HCT116 (cell line): ENCODE results near the gene TFB1M. TPM values are rescaled to one million over a fixed set of nuclear protein-coding genes. Genes with fewer than 3 reads are reported as not detected.

Source experiments
- ATAC-seq: fragments of 200-7000 bp; cut with Tn5 transposase; 2 replicates; pipeline ENCODE4 v1.9.1; 2020; ENCODE audit warnings: mild to moderate bottlenecking, moderate library complexity
- BruUV-seq: library from RNA; stranded (reverse); fragments of 400-500 nt; replicated peaks from 2 replicates; lab custom pipeline; 2021; lab: Mats Ljungman, UMichigan
- CTCF ChIA-PET: fragments of 300-600 bp; sonication (Branson Sonifier 250); formaldehyde crosslinking; loops from one replicate; lab custom pipeline; 2021; ENCODE audit warnings: antibody characterized with exemption; lab: Charles Lee
- POLR2A ChIA-PET: fragments of 300-600, 350-600 bp; sonication (Branson Sonifier 250); formaldehyde crosslinking; loops from one replicate; lab custom pipeline; 2021; ENCODE audit warnings: antibody characterized with exemption; lab: Charles Lee
- RAD21 ChIA-PET, 2 experiments: fragments of 300-600 bp; sonication (Branson Sonifier 250); formaldehyde crosslinking; loops; one replicate each; lab custom pipeline; 2023; ENCODE audit warnings: low total read pairs in 2 of 2; ENCODE audit not compliant: uncharacterized antibody in 2 of 2, unreplicated experiment in 2 of 2, low non-redundant PET in 1 of 2; lab: Charles Lee
- DNase-seq: peaks from one replicate; pipeline ENCODE4 v3.0.0-alpha.2; 2010; ENCODE audit warnings: low read depth, low spot score
- H2AFZ ChIP-seq: fragments of 200-600 bp; shearing (Covaris generic), sonication (generic); 2 replicates; pipeline ENCODE4 v1.6.1; 2017; ENCODE audit warnings: low read depth, mixed run types, mixed read lengths, antibody characterized with exemption, low read length; ENCODE audit not compliant: poor library complexity, severe bottlenecking
- H3K27ac ChIP-seq: 2 replicates; pipeline ENCODE4 v1.5.1; 2012; ENCODE audit warnings: low read depth, low read length
- H3K27me3 ChIP-seq: fragments of 200-600 bp; sonication (generic); 2 replicates; pipeline ENCODE4 v1.6.1; 2016; ENCODE audit warnings: mixed run types, low read length, mixed read lengths; ENCODE audit not compliant: insufficient read depth
- H3K36me3 ChIP-seq, 2 experiments: fragments of 200-500 bp in 1 of 2; fragments of 200-600 bp in 1 of 2; sonication (Bioruptor generic) in 1 of 2; sonication (generic) in 1 of 2; 2 replicates each; pipeline versions ENCODE4 v1.5.1 to v1.6.1; 2014 to 2016; ENCODE audit warnings: low read length in 2 of 2, inconsistent platforms in 1 of 2, mixed read lengths in 1 of 2, mixed run types in 1 of 2; ENCODE audit not compliant: insufficient read depth in 2 of 2, control insufficient read depth in 1 of 2
- H3K4me1 ChIP-seq, 2 experiments: fragments of 200-600 bp in 1 of 2; sonication (generic) in 1 of 2; 2 replicates each; pipeline versions ENCODE4 v1.5.1 to v1.6.1; 2012 to 2017; ENCODE audit warnings: low read length in 2 of 2, inconsistent platforms in 1 of 2, mild to moderate bottlenecking in 1 of 2, mixed read lengths in 1 of 2, mixed run types in 1 of 2, moderate library complexity in 1 of 2; ENCODE audit not compliant: insufficient read depth in 2 of 2, control insufficient read depth in 1 of 2
- H3K4me2 ChIP-seq: fragments of 200-600 bp; sonication (generic); 2 replicates; pipeline ENCODE4 v1.6.1; 2017; ENCODE audit warnings: mixed run types, low read length, mixed read lengths
- H3K4me3 ChIP-seq, 2 experiments: fragments of 200-600 bp in 1 of 2; sonication (generic) in 1 of 2; replicated peaks in 1 of 2; 2 replicates each; pipeline ENCODE4 v1.5.1; 2011 to 2016; ENCODE audit warnings: low read length in 2 of 2, control low read depth in 1 of 2, low read depth in 1 of 2, mild to moderate bottlenecking in 1 of 2, mixed read lengths in 1 of 2, mixed run types in 1 of 2
- H3K79me2 ChIP-seq: fragments of 200-600 bp; sonication (generic); 2 replicates; pipeline ENCODE4 v1.6.1; 2017; ENCODE audit warnings: mild to moderate bottlenecking, mixed run types, low read length, moderate library complexity, mixed read lengths; ENCODE audit not compliant: insufficient read depth
- H3K9ac ChIP-seq: fragments of 200-600 bp; sonication (generic); 2 replicates; pipeline ENCODE4 v1.6.1; 2016; ENCODE audit warnings: low read length, mixed read lengths
- H3K9me2 ChIP-seq: fragments of 200-600 bp; sonication (generic), shearing (Covaris generic); 2 replicates; pipeline ENCODE4 v1.6.1; 2017; ENCODE audit warnings: mixed run types, mild to moderate bottlenecking, moderate library complexity; ENCODE audit not compliant: insufficient read depth
- H3K9me3 ChIP-seq, 2 experiments: fragments of 200-500 bp in 1 of 2; fragments of 200-600 bp in 1 of 2; sonication (Bioruptor generic) in 1 of 2; sonication (generic) in 1 of 2; 2 replicates each; pipeline ENCODE4 v1.6.1; 2014 to 2017; ENCODE audit warnings: low read length in 2 of 2, mixed read lengths in 2 of 2, inconsistent platforms in 1 of 2, low read depth in 1 of 2, mild to moderate bottlenecking in 1 of 2, mixed run types in 1 of 2, moderate library complexity in 1 of 2; ENCODE audit not compliant: control insufficient read depth in 1 of 2, insufficient read depth in 1 of 2
- H4K20me1 ChIP-seq: fragments of 200-600 bp; sonication (generic), shearing (Covaris generic); 2 replicates; pipeline ENCODE4 v1.6.1; 2017; ENCODE audit warnings: mixed run types, mild to moderate bottlenecking, moderate library complexity; ENCODE audit not compliant: insufficient read depth
- CBX3 ChIP-seq: IDR thresholded peaks from 2 replicates; pipeline ENCODE4 v1.6.1; 2012; ENCODE audit warnings: low read depth
- CEBPB ChIP-seq: IDR thresholded peaks from 2 replicates; pipeline ENCODE4 v1.6.1; 2012; ENCODE audit warnings: low read depth
- EGR1 ChIP-seq: IDR thresholded peaks from 2 replicates; pipeline ENCODE4 v1.6.1; 2012; ENCODE audit warnings: low read depth
- EZH2 ChIP-seq: fragments of 200-600 bp; sonication (generic); IDR thresholded peaks from 2 replicates; pipeline ENCODE4 v1.6.1; 2017; ENCODE audit warnings: antibody characterized with exemption, mixed run types
- EZH2phosphoT487 ChIP-seq: fragments of 200-600 bp; IDR thresholded peaks from 2 replicates; pipeline ENCODE4 v1.6.1; 2018; ENCODE audit warnings: antibody characterized with exemption, borderline replicate concordance
- JUND ChIP-seq: IDR thresholded peaks from 2 replicates; pipeline ENCODE4 v1.6.1; 2012
- POLR2A ChIP-seq: IDR thresholded peaks from 2 replicates; pipeline ENCODE4 v1.7.0; 2011; ENCODE audit warnings: borderline replicate concordance; ENCODE audit not compliant: insufficient read depth, insufficient read length; ENCODE audit errors: extremely low read depth
- POLR2AphosphoS5 ChIP-seq: IDR thresholded peaks from 2 replicates; pipeline ENCODE4 v1.6.1; 2011; ENCODE audit warnings: mild to moderate bottlenecking, low read depth, low read length, moderate library complexity
- REST ChIP-seq: IDR thresholded peaks from 2 replicates; pipeline ENCODE4 v1.6.1; 2012; ENCODE audit warnings: low read depth
- SIN3A ChIP-seq: IDR thresholded peaks from 2 replicates; pipeline ENCODE4 v1.6.1; 2012; ENCODE audit warnings: low read depth
- YY1 ChIP-seq: IDR thresholded peaks from 2 replicates; pipeline ENCODE4 v1.6.1; 2011; ENCODE audit warnings: low read length, low read depth, moderate library complexity, mild to moderate bottlenecking; ENCODE audit not compliant: insufficient replicate concordance; ENCODE audit errors: extremely low read depth
- intact Hi-C: fragments of 100-400 bp; cut with micrococcal nuclease; formaldehyde crosslinking; loops from 2 replicates; pipeline ENCODE4 v1.10.0; 2022
- total RNA-seq: library from RNA; stranded (reverse); gene quantifications from one replicate; pipeline ENCODE4 v1.2.1, GENCODE V29; 2021; ENCODE audit not compliant: unreplicated experiment
- TF ChIP-seq, protein P1 (sequence below): IDR thresholded peaks from 2 replicates; pipeline ENCODE4 v1.6.1; 2012
- TF ChIP-seq, protein P2 (sequence below): IDR thresholded peaks from 2 replicates; pipeline ENCODE4 v1.6.1; 2011; ENCODE audit warnings: mild to moderate bottlenecking, low read length, moderate library complexity; ENCODE audit not compliant: insufficient replicate concordance; ENCODE audit errors: extremely low read depth

TFB1M gene
- total RNA-seq, 1 experiment from 2014 or later: 43.8 TPM

- no peak overlapping the region for H2AFZ ChIP-seq
- RAD21 ChIA-PET: no interaction called here
- H4K20me1 ChIP-seq: no peaks in the 10 kb centered on the region
- H3K4me2 ChIP-seq: no peak overlapping the region
- no peaks in the 10 kb centered on the region; the same call in 1 of the 2 replicates for H3K79me2 ChIP-seq
- TF ChIP-seq, protein P1, sequence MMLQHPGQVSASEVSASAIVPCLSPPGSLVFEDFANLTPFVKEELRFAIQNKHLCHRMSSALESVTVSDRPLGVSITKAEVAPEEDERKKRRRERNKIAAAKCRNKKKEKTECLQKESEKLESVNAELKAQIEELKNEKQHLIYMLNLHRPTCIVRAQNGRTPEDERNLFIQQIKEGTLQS: no peak
- TF ChIP-seq CBX3 (no peak), EZH2phosphoT487 (no peak), CEBPB (no peak), SIN3A (no peak), REST (no peak), EZH2 (no peak), YY1 (no peak), JUND (no peak), POLR2A (no peak), POLR2AphosphoS5 (no peak), EGR1 (no peak)
- TF ChIP-seq, protein P2, sequence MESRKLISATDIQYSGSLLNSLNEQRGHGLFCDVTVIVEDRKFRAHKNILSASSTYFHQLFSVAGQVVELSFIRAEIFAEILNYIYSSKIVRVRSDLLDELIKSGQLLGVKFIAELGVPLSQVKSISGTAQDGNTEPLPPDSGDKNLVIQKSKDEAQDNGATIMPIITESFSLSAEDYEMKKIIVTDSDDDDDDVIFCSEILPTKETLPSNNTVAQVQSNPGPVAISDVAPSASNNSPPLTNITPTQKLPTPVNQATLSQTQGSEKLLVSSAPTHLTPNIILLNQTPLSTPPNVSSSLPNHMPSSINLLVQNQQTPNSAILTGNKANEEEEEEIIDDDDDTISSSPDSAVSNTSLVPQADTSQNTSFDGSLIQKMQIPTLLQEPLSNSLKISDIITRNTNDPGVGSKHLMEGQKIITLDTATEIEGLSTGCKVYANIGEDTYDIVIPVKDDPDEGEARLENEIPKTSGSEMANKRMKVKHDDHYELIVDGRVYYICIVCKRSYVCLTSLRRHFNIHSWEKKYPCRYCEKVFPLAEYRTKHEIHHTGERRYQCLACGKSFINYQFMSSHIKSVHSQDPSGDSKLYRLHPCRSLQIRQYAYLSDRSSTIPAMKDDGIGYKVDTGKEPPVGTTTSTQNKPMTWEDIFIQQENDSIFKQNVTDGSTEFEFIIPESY: no peak
- no peak for DNase-seq
- H3K9me3 ChIP-seq: no peaks in the 10 kb centered on the region
- POLR2A ChIA-PET: no interaction called here
- H3K4me3 ChIP-seq: no peak overlapping the region
- H3K27me3 ChIP-seq: no peaks in the 10 kb centered on the region
- H3K4me1 ChIP-seq: peaks cover 5 to 13% of the 10 kb centered on the region in 2 experiments
- H3K27ac ChIP-seq: no peak overlapping the region
- no TSS peak for BruUV-seq
- intact Hi-C loops: no loop called here
- H3K9me2 ChIP-seq: no peaks in the 10 kb centered on the region
- H3K36me3 ChIP-seq: no peaks in the 10 kb centered on the region
- CTCF ChIA-PET: no interaction called here
- ATAC-seq: no peak
- no peak overlapping the region for H3K9ac ChIP-seq
These were observed 41.7 kb downstream of the TFB1M start for GRCh38 chr6:155272353-155273232.
